HepG2 (cell line): ENCODE results near the gene PTCD1. TPM values are rescaled to one million over a fixed set of nuclear protein-coding genes. Genes with fewer than 3 reads are reported as not detected.

ENCODE experiments used
- AGO1 ChIP-seq: fragments of 200-400 bp; formaldehyde crosslinking; IDR thresholded peaks from 2 replicates; pipeline ENCODE4 v1.6.1; 2017; ENCODE audit warnings: mild to moderate bottlenecking, low read depth, low read length, moderate library complexity; ENCODE audit not compliant: poor library complexity, severe bottlenecking
- CBX2 ChIP-seq, 2 experiments: fragments of 200-600 bp in 1 of 2; sonication (generic); formaldehyde crosslinking in 1 of 2; IDR thresholded peaks; 2 replicates each; pipeline versions ENCODE4 v1.7.0 to v1.8.1; 2018 to 2022; ENCODE audit warnings: low read depth in 2 of 2, low read length in 1 of 2, mild to moderate bottlenecking in 1 of 2, missing genetic modification reagents in 1 of 2
- DPF2 ChIP-seq: sonication (generic); formaldehyde crosslinking; IDR thresholded peaks from 2 replicates; pipeline ENCODE4 v1.4.0; 2020; ENCODE audit warnings: mild to moderate bottlenecking, low read depth, missing genetic modification reagents, borderline replicate concordance
- GABPB1 ChIP-seq: IDR thresholded peaks from 2 replicates; pipeline ENCODE4 v1.6.1; 2016; ENCODE audit warnings: mild to moderate bottlenecking, missing genetic modification reagents, moderate library complexity, missing compliant biosample characterization
- MAFG ChIP-seq: sonication (generic); formaldehyde crosslinking; IDR thresholded peaks from 2 replicates; pipeline ENCODE4 v1.5.1; 2020; ENCODE audit warnings: mild to moderate bottlenecking, missing genetic modification reagents
- MEIS2 ChIP-seq: sonication (generic); formaldehyde crosslinking; IDR thresholded peaks from 2 replicates; pipeline ENCODE4 v1.9.0; 2021; ENCODE audit warnings: mild to moderate bottlenecking, missing genetic modification reagents
- NCOA1 ChIP-seq: sonication (generic); formaldehyde crosslinking; IDR thresholded peaks from 2 replicates; pipeline ENCODE4 v1.9.0; 2021; ENCODE audit warnings: missing genetic modification reagents
- RBAK ChIP-seq: sonication (generic); formaldehyde crosslinking; IDR thresholded peaks from 2 replicates; pipeline ENCODE4 v1.5.1; 2020; ENCODE audit warnings: mild to moderate bottlenecking, missing genetic modification reagents
- ZBTB7B ChIP-seq: sonication (generic); formaldehyde crosslinking; IDR thresholded peaks from 2 replicates; pipeline ENCODE4 v1.4.0; 2020; ENCODE audit warnings: missing genetic modification reagents
- ZNF431 ChIP-seq: sonication (generic); formaldehyde crosslinking; IDR thresholded peaks from 2 replicates; pipeline ENCODE4 v1.9.0; 2022; ENCODE audit warnings: missing genetic modification reagents, low read depth, mild to moderate bottlenecking, borderline replicate concordance
- ZNF496 ChIP-seq: sonication (generic); formaldehyde crosslinking; IDR thresholded peaks from 2 replicates; pipeline ENCODE4 v1.8.1; 2023; ENCODE audit warnings: mild to moderate bottlenecking, moderate library complexity, missing genetic modification reagents; ENCODE audit not compliant: insufficient replicate concordance
- polyA plus RNA-seq, 8 experiments: library from polyadenylated mRNA; depleted of rRNA in 3 of 8; stranded (reverse) in 7 of 8; unstranded in 1 of 8; fragments of >200 nt; fragmentation: Illumina TruSeq in 4 of 8; extraction: Trizol in 4 of 8; gene quantifications; 2 replicates each; pipeline versions ENCODE4 v1.2.1 to v1.2.3, GENCODE V29; 2011 to 2016; ENCODE audit warnings: low read depth in 4 of 8, missing spikeins in 1 of 8, mixed read lengths in 1 of 8; ENCODE audit not compliant: insufficient read depth in 1 of 8
- total RNA-seq, 5 experiments: library from RNA; depleted of rRNA; stranded (reverse); fragments of >200 nt; fragmentation: Illumina TruSeq; extraction: Trizol; gene quantifications; 2 replicates each; pipeline ENCODE4 v1.2.3, GENCODE V29; 2016; ENCODE audit warnings: low read depth in 1 of 5
- TF ChIP-seq, protein P1 (sequence below): sonication (generic); formaldehyde crosslinking; IDR thresholded peaks from 2 replicates; pipeline ENCODE4 v1.5.0; 2020; ENCODE audit warnings: missing genetic modification reagents
- TF ChIP-seq, protein P2 (sequence below): sonication (generic); formaldehyde crosslinking; IDR thresholded peaks from 2 replicates; pipeline ENCODE4 v1.5.1; 2020; ENCODE audit warnings: missing genetic modification reagents, mild to moderate bottlenecking, borderline replicate concordance
- TF ChIP-seq, protein P3 (sequence below): sonication (generic); formaldehyde crosslinking; IDR thresholded peaks from 2 replicates; pipeline ENCODE4 v1.4.0; 2020; ENCODE audit warnings: missing genetic modification reagents
- TF ChIP-seq, protein P4 (sequence below): sonication (generic); formaldehyde crosslinking; IDR thresholded peaks from 2 replicates; pipeline ENCODE4 v1.4.0; 2020; ENCODE audit warnings: missing genetic modification reagents
- TF ChIP-seq, protein P5 (sequence below): sonication (generic); formaldehyde crosslinking; IDR thresholded peaks from 2 replicates; pipeline ENCODE4 v1.4.0; 2020; ENCODE audit warnings: missing genetic modification reagents, borderline replicate concordance

PTCD1 gene
- total and polyA plus RNA-seq, 2 of the 13 experiments (the other 11 are each of a cell fraction or from before 2014, with no cell fraction given) = 3.0 to 8.4 TPM

DNA sequence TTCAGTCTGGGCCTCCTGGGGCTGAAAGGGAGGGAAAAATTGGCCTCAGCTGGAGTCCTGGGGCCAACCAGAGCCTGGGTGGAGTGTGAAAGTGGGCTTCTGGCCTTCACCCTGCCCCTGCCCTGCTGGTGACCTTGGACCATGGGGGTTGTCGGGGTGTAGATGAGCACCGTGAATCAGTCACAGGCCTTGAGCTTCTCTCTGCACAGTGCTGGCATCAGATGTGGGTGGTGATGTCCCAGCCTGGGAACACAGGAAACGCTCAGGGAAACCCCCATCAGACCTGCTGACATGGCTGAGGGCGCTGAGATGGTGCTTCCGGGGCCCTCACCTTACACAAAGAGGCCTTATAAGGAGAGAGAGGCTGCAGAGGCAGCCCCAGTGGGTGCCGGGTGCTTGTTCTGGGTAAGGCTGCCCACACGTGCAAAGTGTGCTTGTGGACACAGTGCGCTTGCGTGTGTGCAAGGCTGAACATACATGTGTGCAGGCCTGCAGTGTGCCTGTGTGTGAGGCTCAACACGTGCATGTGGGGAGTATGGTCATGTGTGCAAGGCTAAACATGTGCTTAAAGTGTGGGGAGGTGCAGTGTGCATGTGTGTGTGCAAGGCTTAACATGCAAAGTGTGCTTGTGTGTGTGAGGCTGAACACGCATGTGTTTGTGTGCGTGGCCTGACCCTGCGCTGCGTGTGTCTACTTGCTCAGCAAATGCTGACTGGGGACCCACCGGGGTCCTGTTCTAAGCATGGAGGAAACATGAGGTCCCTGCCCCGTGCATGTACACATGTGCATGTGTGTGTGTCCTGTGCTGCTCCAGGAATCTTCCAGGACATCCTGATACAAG, 57.6 kb downstream of the PTCD1 start (continued):
- TF ChIP-seq, protein P1, sequence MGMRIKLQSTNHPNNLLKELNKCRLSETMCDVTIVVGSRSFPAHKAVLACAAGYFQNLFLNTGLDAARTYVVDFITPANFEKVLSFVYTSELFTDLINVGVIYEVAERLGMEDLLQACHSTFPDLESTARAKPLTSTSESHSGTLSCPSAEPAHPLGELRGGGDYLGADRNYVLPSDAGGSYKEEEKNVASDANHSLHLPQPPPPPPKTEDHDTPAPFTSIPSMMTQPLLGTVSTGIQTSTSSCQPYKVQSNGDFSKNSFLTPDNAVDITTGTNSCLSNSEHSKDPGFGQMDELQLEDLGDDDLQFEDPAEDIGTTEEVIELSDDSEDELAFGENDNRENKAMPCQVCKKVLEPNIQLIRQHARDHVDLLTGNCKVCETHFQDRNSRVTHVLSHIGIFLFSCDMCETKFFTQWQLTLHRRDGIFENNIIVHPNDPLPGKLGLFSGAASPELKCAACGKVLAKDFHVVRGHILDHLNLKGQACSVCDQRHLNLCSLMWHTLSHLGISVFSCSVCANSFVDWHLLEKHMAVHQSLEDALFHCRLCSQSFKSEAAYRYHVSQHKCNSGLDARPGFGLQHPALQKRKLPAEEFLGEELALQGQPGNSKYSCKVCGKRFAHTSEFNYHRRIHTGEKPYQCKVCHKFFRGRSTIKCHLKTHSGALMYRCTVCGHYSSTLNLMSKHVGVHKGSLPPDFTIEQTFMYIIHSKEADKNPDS (CRISPR knock-in tag) = no peak
- TF ChIP-seq ZNF431 (CRISPR knock-in tag) = 0 out of 2 replicates have a peak, but pooled peaks have one; percentile 19
- TF ChIP-seq, protein P2, sequence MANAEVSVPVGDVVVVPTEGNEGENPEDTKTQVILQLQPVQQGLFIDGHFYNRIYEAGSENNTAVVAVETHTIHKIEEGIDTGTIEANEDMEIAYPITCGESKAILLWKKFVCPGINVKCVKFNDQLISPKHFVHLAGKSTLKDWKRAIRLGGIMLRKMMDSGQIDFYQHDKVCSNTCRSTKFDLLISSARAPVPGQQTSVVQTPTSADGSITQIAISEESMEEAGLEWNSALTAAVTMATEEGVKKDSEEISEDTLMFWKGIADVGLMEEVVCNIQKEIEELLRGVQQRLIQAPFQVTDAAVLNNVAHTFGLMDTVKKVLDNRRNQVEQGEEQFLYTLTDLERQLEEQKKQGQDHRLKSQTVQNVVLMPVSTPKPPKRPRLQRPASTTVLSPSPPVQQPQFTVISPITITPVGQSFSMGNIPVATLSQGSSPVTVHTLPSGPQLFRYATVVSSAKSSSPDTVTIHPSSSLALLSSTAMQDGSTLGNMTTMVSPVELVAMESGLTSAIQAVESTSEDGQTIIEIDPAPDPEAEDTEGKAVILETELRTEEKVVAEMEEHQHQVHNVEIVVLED (CRISPR knock-in tag) = no peak
- TF ChIP-seq DPF2 = no peak
- TF ChIP-seq CBX2 (IDR thresholded peaks at IDR 0.05; ENCODE audit: low read depth, low read length) = no peak
- TF ChIP-seq CBX2 (CRISPR knock-in tag; IDR thresholded peaks at IDR 0.05; ENCODE audit: low read depth) = no peak
- TF ChIP-seq NCOA1 (CRISPR knock-in tag) = peak; percentile 38; the same call in 1 of the 2 replicates
- TF ChIP-seq, protein P3, sequence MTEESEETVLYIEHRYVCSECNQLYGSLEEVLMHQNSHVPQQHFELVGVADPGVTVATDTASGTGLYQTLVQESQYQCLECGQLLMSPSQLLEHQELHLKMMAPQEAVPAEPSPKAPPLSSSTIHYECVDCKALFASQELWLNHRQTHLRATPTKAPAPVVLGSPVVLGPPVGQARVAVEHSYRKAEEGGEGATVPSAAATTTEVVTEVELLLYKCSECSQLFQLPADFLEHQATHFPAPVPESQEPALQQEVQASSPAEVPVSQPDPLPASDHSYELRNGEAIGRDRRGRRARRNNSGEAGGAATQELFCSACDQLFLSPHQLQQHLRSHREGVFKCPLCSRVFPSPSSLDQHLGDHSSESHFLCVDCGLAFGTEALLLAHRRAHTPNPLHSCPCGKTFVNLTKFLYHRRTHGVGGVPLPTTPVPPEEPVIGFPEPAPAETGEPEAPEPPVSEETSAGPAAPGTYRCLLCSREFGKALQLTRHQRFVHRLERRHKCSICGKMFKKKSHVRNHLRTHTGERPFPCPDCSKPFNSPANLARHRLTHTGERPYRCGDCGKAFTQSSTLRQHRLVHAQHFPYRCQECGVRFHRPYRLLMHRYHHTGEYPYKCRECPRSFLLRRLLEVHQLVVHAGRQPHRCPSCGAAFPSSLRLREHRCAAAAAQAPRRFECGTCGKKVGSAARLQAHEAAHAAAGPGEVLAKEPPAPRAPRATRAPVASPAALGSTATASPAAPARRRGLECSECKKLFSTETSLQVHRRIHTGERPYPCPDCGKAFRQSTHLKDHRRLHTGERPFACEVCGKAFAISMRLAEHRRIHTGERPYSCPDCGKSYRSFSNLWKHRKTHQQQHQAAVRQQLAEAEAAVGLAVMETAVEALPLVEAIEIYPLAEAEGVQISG (CRISPR knock-in tag) = no peak; the same call in 1 of the 2 replicates
- no peak for TF ChIP-seq ZNF496
- no peak for TF ChIP-seq MAFG
- peak; percentile 29; the same call in 1 of the 2 replicates for TF ChIP-seq GABPB1 (CRISPR knock-in tag)
- TF ChIP-seq, protein P4, sequence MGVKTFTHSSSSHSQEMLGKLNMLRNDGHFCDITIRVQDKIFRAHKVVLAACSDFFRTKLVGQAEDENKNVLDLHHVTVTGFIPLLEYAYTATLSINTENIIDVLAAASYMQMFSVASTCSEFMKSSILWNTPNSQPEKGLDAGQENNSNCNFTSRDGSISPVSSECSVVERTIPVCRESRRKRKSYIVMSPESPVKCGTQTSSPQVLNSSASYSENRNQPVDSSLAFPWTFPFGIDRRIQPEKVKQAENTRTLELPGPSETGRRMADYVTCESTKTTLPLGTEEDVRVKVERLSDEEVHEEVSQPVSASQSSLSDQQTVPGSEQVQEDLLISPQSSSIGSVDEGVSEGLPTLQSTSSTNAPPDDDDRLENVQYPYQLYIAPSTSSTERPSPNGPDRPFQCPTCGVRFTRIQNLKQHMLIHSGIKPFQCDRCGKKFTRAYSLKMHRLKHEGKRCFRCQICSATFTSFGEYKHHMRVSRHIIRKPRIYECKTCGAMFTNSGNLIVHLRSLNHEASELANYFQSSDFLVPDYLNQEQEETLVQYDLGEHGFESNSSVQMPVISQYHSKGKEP (CRISPR knock-in tag) = no peak
- TF ChIP-seq ZBTB7B (CRISPR knock-in tag) = no peak
- peak; percentile 38 for TF ChIP-seq AGO1
- no peak for TF ChIP-seq MEIS2
- TF ChIP-seq RBAK (CRISPR knock-in tag) = no peak
- TF ChIP-seq, protein P5, sequence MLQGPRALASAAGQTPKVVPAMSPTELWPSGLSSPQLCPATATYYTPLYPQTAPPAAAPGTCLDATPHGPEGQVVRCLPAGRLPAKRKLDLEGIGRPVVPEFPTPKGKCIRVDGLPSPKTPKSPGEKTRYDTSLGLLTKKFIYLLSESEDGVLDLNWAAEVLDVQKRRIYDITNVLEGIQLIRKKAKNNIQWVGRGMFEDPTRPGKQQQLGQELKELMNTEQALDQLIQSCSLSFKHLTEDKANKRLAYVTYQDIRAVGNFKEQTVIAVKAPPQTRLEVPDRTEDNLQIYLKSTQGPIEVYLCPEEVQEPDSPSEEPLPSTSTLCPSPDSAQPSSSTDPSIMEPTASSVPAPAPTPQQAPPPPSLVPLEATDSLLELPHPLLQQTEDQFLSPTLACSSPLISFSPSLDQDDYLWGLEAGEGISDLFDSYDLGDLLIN = no peak
